ENCODE results near the gene ALDH1A1. TPM values are rescaled to one million over a fixed set of nuclear protein-coding genes. Genes with fewer than 3 reads are reported as not detected.

The ALDH1A1 gene
- total and polyA plus RNA-seq, 2 of the 8 experiments (the other 6 are each of a cell fraction or from before 2014, with no cell fraction given): 0.50 to 0.82 TPM

GRCh38 chr9:72931437-72931836, 21.4 kb downstream of the ALDH1A1 start:
- Histone ChIP-seq H3K4ac (replicated peaks; ENCODE audit: insufficient read length, low read depth, low read length) (no peak overlapping the region), H4K91ac (replicated peaks; ENCODE audit: insufficient read length, low read length) (no peak overlapping the region), H2BK15ac (ENCODE audit: low read length) (no peak overlapping the region), H3K4me2 (ENCODE audit: insufficient read depth in 1 of 2, low read depth in 2 of 2, low read length in 2 of 2) (no peak overlapping the region), H2BK12ac (ENCODE audit: low read depth, low read length) (no peak overlapping the region), H2AK5ac (ENCODE audit: low read depth, low read length) (no peak overlapping the region), H2BK5ac (ENCODE audit: low read depth, low read length) (no peak overlapping the region), H4K20me1 (replicated peaks in 1 of 2; ENCODE audit: control insufficient read depth in 1 of 2, insufficient read depth in 2 of 2, low read length in 2 of 2) (no peaks in the 10 kb centered on the region), H3K14ac (ENCODE audit: insufficient read length) (no peak overlapping the region), H3K56ac (replicated peaks; ENCODE audit: insufficient read length, low read depth, low read length) (no peak overlapping the region), H3K23ac (ENCODE audit: insufficient read length) (no peak overlapping the region), H2AFZ (ENCODE audit: low read length) (no peak overlapping the region), H3K18ac (ENCODE audit: extremely low read depth, low read length) (no peak overlapping the region), H3K9ac (replicated peaks in 1 of 4; ENCODE audit: extremely low read depth in 1 of 4, low read depth in 3 of 4, low read length in 3 of 4) (no peak overlapping the region), H4K5ac (ENCODE audit: insufficient read length, low read depth, low read length) (no peak overlapping the region), H3K79me1 (ENCODE audit: low read depth, low read length) (no peaks in the 10 kb centered on the region), H3K4me1 (replicated peaks in 1 of 4; ENCODE audit: control insufficient read depth in 3 of 4, insufficient read depth in 4 of 4, low read length in 3 of 4) (no peaks in the 10 kb centered on the region), H3K79me2 (ENCODE audit: control insufficient read depth in 1 of 2, insufficient read depth in 2 of 2, low read length in 2 of 2) (no peaks in the 10 kb centered on the region), H2BK120ac (replicated peaks; ENCODE audit: low read depth, low read length) (no peak overlapping the region), H3K27ac (ENCODE audit: low read depth, low read length) (no peak overlapping the region), H3K36me3 (ENCODE audit: control insufficient read depth in 2 of 4, insufficient read depth in 4 of 4, low read length in 3 of 4) (no peaks in the 10 kb centered on the region), H2BK20ac (ENCODE audit: low read length) (no peak overlapping the region), H3K4me3 (ENCODE audit: extremely low read depth in 1 of 4, insufficient read depth in 2 of 4, low read depth in 3 of 4, low read length in 4 of 4) (no peak overlapping the region), H3K9me3 (ENCODE audit: insufficient read depth in 2 of 2, low read depth in 1 of 2, low read length in 1 of 2) (no peaks in the 10 kb centered on the region), H4K8ac (ENCODE audit: extremely low read depth, insufficient read depth, low read length) (no peak overlapping the region), H3K23me2 (ENCODE audit: low read depth, low read length) (no peaks in the 10 kb centered on the region), H3K27me3 (replicated peaks in 1 of 4; ENCODE audit: control insufficient read depth in 3 of 4, extremely low read depth in 1 of 4, insufficient read depth in 3 of 4, low read length in 3 of 4) (no peaks in the 10 kb centered on the region)
- TF ChIP-seq SIX5 (IDR thresholded peaks at IDR 0.05; ENCODE audit: low read depth, low read length) (no peak), KDM5A (IDR thresholded peaks at IDR 0.05; ENCODE audit: low read length) (no peak), RNF2 (IDR thresholded peaks at IDR 0.05; ENCODE audit: borderline replicate concordance, low read depth, low read length, missing control alignments, poor library complexity, severe bottlenecking) (no peak), CREB1 (IDR thresholded peaks at IDR 0.05) (no peak), JUND (IDR thresholded peaks at IDR 0.05; ENCODE audit: low read length) (no peak), POLR2AphosphoS5 (IDR thresholded peaks at IDR 0.05; ENCODE audit: low read depth, low read length) (no peak), GABPA (IDR thresholded peaks at IDR 0.05; ENCODE audit: borderline replicate concordance, insufficient read depth, low read length) (no peak), MAFK (IDR thresholded peaks at IDR 0.05; ENCODE audit: low read depth, low read length) (no peak), BCL11A (IDR thresholded peaks at IDR 0.05; ENCODE audit: low read depth in 2 of 2, low read length in 2 of 2) (no peak), CTBP2 (IDR thresholded peaks at IDR 0.05; ENCODE audit: borderline replicate concordance, insufficient read depth, insufficient read length, low read length) (no peak), NANOG (IDR thresholded peaks at IDR 0.05; ENCODE audit: insufficient read depth, low read depth, low read length, poor library complexity, severe bottlenecking) (no peak)
- CTCF ChIA-PET (ENCODE audit: partially characterized antibody): interaction anchor here (0.6 to 5.2 kb wide), 18 partner anchors 10 to 827 kb away, joined by 3 to 32 read pairs (median 4); partner anchors contain the start of gene ALDH1A1
- FAIRE-seq (no peak), DNase-seq (ENCODE audit: low read depth in 1 of 2, low spot score in 2 of 2) (no peak)
- POLR2A ChIA-PET (ENCODE audit: partially characterized antibody): no interaction called here
- 94% methylated on average over 1 of the region's 1 CpG; no CpG with 5 or more reads in 1 of the 2 experiments for WGBS, 2 experiments (ENCODE audit: extremely low coverage in 1 of 2, insufficient coverage in 1 of 2, insufficient read length in 1 of 2, insufficient replicate concordance in 2 of 2, low coverage in 1 of 2, low lambda C conversion rate in 2 of 2, missing lambda C conversion rate in 1 of 2)

All from H1 (cell line).